HepG2 (cell line): Measurements from ENCODE around the gene SERPINA3.

Source experiments
- BHLHE40 ChIP-seq: IDR thresholded peaks from 2 replicates; pipeline ENCODE4 v1.6.1; 2011; ENCODE audit warnings: low read length, improper control_type of control experiment
- CHD2 ChIP-seq: IDR thresholded peaks from 2 replicates; pipeline ENCODE4 v1.6.1; 2011; ENCODE audit warnings: low read depth, low read length, improper control_type of control experiment
- CREM ChIP-seq, 2 experiments: sonication (generic) in 1 of 2; formaldehyde crosslinking in 1 of 2; IDR thresholded peaks; 2 replicates each; pipeline versions ENCODE4 v1.4.0 to v1.6.1; 2016 to 2020; ENCODE audit warnings: antibody characterized with exemption in 1 of 2, mild to moderate bottlenecking in 1 of 2, missing genetic modification reagents in 1 of 2
- CTCF ChIP-seq: sonication (generic); formaldehyde crosslinking; IDR thresholded peaks from 2 replicates; pipeline ENCODE4 v1.5.0; 2020; ENCODE audit warnings: mild to moderate bottlenecking, missing genetic modification reagents, moderate library complexity
- FOXA1 ChIP-seq, 2 experiments: fragments of 450-650 bp in 1 of 2; sonication (generic) in 1 of 2; formaldehyde crosslinking in 1 of 2; IDR thresholded peaks; 2 replicates each; pipeline versions ENCODE4 v1.4.0 to v1.6.1; 2016 to 2020; ENCODE audit warnings: missing genetic modification reagents in 1 of 2
- HCFC1 ChIP-seq: fragments of 150-350 bp; IDR thresholded peaks from 2 replicates; pipeline ENCODE4 v1.6.1; 2014; ENCODE audit warnings: low read depth, low read length
- SNAPC2 ChIP-seq: sonication (generic); formaldehyde crosslinking; IDR thresholded peaks from 2 replicates; pipeline ENCODE4 v1.8.1; 2022; ENCODE audit warnings: mild to moderate bottlenecking, missing genetic modification reagents
- ZBTB20 ChIP-seq: sonication (generic); formaldehyde crosslinking; IDR thresholded peaks from 2 replicates; pipeline ENCODE4 v1.8.1; 2023; ENCODE audit warnings: missing genetic modification reagents, low read depth, mild to moderate bottlenecking, borderline replicate concordance
- ZNF761 ChIP-seq: sonication (generic); formaldehyde crosslinking; conservative IDR thresholded peaks from 2 replicates; pipeline ENCODE4 v1.4.0; 2020; ENCODE audit warnings: mild to moderate bottlenecking, missing genetic modification reagents
- ZSCAN29 ChIP-seq: sonication (generic); formaldehyde crosslinking; conservative IDR thresholded peaks from 2 replicates; pipeline ENCODE4 v1.4.0; 2020; ENCODE audit warnings: mild to moderate bottlenecking, missing genetic modification reagents

GRCh38 chr14:94573475-94574277 is 38.5 kb upstream of the SERPINA3 start:
- TF ChIP-seq CREM (IDR thresholded peaks at IDR 0.05) (no peak), CREM (CRISPR knock-in tag; IDR thresholded peaks at IDR 0.05) (no peak), ZNF761 (CRISPR knock-in tag) (no peak), BHLHE40 (no peak), HCFC1 (no peak), CHD2 (no peak), SNAPC2 (CRISPR knock-in tag) (no peak), CTCF (CRISPR knock-in tag) (no peak), ZSCAN29 (CRISPR knock-in tag) (no peak), FOXA1 (IDR thresholded peaks at IDR 0.05) (no peak), FOXA1 (CRISPR knock-in tag; IDR thresholded peaks at IDR 0.05) (no peak), ZBTB20 (CRISPR knock-in tag) (no peak)
